H1 (cell line): ENCODE measurements around the gene ARF3. TPM values are rescaled to one million over a fixed set of nuclear protein-coding genes. Genes with fewer than 3 reads are reported as not detected.
A peak's percentile ranks its signal among the peaks of the same experiment; 100 is the strongest.

Experiments
- CTCF ChIA-PET: fragments of 300-600 bp; sonication (Branson Sonifier 250); formaldehyde crosslinking; loops from one replicate; lab custom pipeline; 2021; ENCODE audit not compliant: partially characterized antibody; lab: Charles Lee
- POLR2A ChIA-PET: fragments of 300-600 bp; sonication (Branson Sonifier 250); formaldehyde crosslinking; loops from one replicate; lab custom pipeline; 2021; ENCODE audit warnings: inconsistent platforms; ENCODE audit not compliant: partially characterized antibody; lab: Charles Lee
- DNase-seq, 2 experiments: peaks; one replicate each; pipeline versions ENCODE4 v3.0.0 to v3.0.0-alpha.2; 2010 to 2022; ENCODE audit warnings: low spot score in 2 of 2, low read depth in 1 of 2, mixed read lengths in 1 of 2
- FAIRE-seq: peaks from 2 replicates; lab custom pipeline; 2011; peaks lifted over from hg19 to GRCh38; lab: Jason Lieb, UNC
- H2AFZ ChIP-seq: 2 replicates; pipeline ENCODE4 v1.8.1; 2012; ENCODE audit warnings: low read length, inconsistent platforms
- H2AK5ac ChIP-seq: 2 replicates; pipeline ENCODE4 v1.6.1; 2013; ENCODE audit warnings: low read depth, low read length
- H2BK120ac ChIP-seq: replicated peaks from 2 replicates; pipeline ENCODE3; 2013; ENCODE audit warnings: low read depth, low read length, inconsistent platforms
- H2BK12ac ChIP-seq: 2 replicates; pipeline ENCODE4 v1.6.1; 2013; ENCODE audit warnings: low read depth, low read length
- H2BK15ac ChIP-seq: 2 replicates; pipeline ENCODE4 v1.6.1; 2013; ENCODE audit warnings: low read length
- H2BK20ac ChIP-seq: 2 replicates; pipeline ENCODE4 v1.6.1; 2013; ENCODE audit warnings: low read length
- H2BK5ac ChIP-seq: 2 replicates; pipeline ENCODE4 v1.6.1; 2013; ENCODE audit warnings: low read depth, low read length
- H3K14ac ChIP-seq: 2 replicates; pipeline ENCODE4 v1.6.1; 2013; ENCODE audit warnings: inconsistent platforms; ENCODE audit not compliant: insufficient read length
- H3K18ac ChIP-seq: 2 replicates; pipeline ENCODE4 v1.6.1; 2013; ENCODE audit warnings: low read length; ENCODE audit errors: extremely low read depth
- H3K23ac ChIP-seq: 2 replicates; pipeline ENCODE4 v1.6.1; 2013; ENCODE audit warnings: inconsistent platforms; ENCODE audit not compliant: insufficient read length
- H3K23me2 ChIP-seq: 2 replicates; pipeline ENCODE4 v1.6.1; 2013; ENCODE audit warnings: low read depth, low read length
- H3K27ac ChIP-seq: 2 replicates; pipeline ENCODE4 v1.6.1; 2011; ENCODE audit warnings: low read depth, low read length, inconsistent platforms
- H3K27me3 ChIP-seq, 4 experiments: replicated peaks in 1 of 4; 1 replicate in 1 of 4; 2 replicates in 3 of 4; pipeline versions ENCODE4 v1.6.1 to v1.8.1; 2011 to 2013; ENCODE audit warnings: low read length in 3 of 4, mild to moderate bottlenecking in 3 of 4, inconsistent platforms in 2 of 4, mixed read lengths in 2 of 4, moderate library complexity in 1 of 4; ENCODE audit not compliant: control insufficient read depth in 3 of 4, insufficient read depth in 3 of 4; ENCODE audit errors: extremely low read depth in 1 of 4
- H3K36me3 ChIP-seq, 4 experiments: 2 replicates each; pipeline versions ENCODE4 v1.6.1 to v1.8.1; 2011 to 2013; ENCODE audit warnings: mild to moderate bottlenecking in 4 of 4, low read length in 3 of 4, moderate library complexity in 2 of 4, control low read depth in 1 of 4, inconsistent platforms in 1 of 4; ENCODE audit not compliant: insufficient read depth in 4 of 4, control insufficient read depth in 2 of 4
- H3K4ac ChIP-seq: replicated peaks from 2 replicates; pipeline ENCODE3; 2013; ENCODE audit warnings: low read length, low read depth, mixed read lengths, inconsistent platforms; ENCODE audit not compliant: insufficient read length
- H3K4me1 ChIP-seq, 4 experiments: replicated peaks in 1 of 4; 1 replicate in 1 of 4; 2 replicates in 3 of 4; pipeline versions ENCODE4 v1.6.1 to v1.8.1; 2011 to 2013; ENCODE audit warnings: low read length in 3 of 4, inconsistent platforms in 2 of 4, mixed read lengths in 1 of 4; ENCODE audit not compliant: insufficient read depth in 4 of 4, control insufficient read depth in 3 of 4
- H3K4me2 ChIP-seq, 2 experiments: 2 replicates each; pipeline versions ENCODE4 v1.6.1 to v1.8.1; 2011 to 2013; ENCODE audit warnings: low read depth in 2 of 2, low read length in 2 of 2, control low read depth in 1 of 2, inconsistent platforms in 1 of 2, mild to moderate bottlenecking in 1 of 2; ENCODE audit not compliant: insufficient read depth in 1 of 2
- H3K4me3 ChIP-seq, 4 experiments: fragments of 200-600, 300-600 bp in 1 of 4; sonication (generic), shearing (Covaris generic), sonication (Bioruptor Twin) in 1 of 4; 2 replicates each; pipeline versions ENCODE4 v1.5.1 to v1.8.1; 2011 to 2016; ENCODE audit warnings: low read length in 4 of 4, low read depth in 3 of 4, control low read depth in 2 of 4, inconsistent platforms in 2 of 4, mild to moderate bottlenecking in 2 of 4, mixed read lengths in 1 of 4, moderate library complexity in 1 of 4; ENCODE audit not compliant: insufficient read depth in 2 of 4; ENCODE audit errors: extremely low read depth in 1 of 4
- H3K56ac ChIP-seq: replicated peaks from 2 replicates; pipeline ENCODE3; 2013; ENCODE audit warnings: low read depth, mild to moderate bottlenecking, mixed read lengths, low read length, inconsistent platforms; ENCODE audit not compliant: insufficient read length
- H3K79me1 ChIP-seq: 2 replicates; pipeline ENCODE4 v1.6.1; 2013; ENCODE audit warnings: low read depth, low read length, control low read depth
- H3K79me2 ChIP-seq, 2 experiments: 2 replicates each; pipeline versions ENCODE4 v1.6.1 to v1.8.1; 2012 to 2013; ENCODE audit warnings: low read length in 2 of 2, mild to moderate bottlenecking in 2 of 2, inconsistent platforms in 1 of 2; ENCODE audit not compliant: insufficient read depth in 2 of 2, control insufficient read depth in 1 of 2
- H3K9ac ChIP-seq, 4 experiments: replicated peaks in 1 of 4; 1 replicate in 1 of 4; 2 replicates in 3 of 4; pipeline versions ENCODE4 v1.6.1 to v1.8.1; 2011 to 2013; ENCODE audit warnings: low read depth in 3 of 4, low read length in 3 of 4, control low read depth in 2 of 4, mild to moderate bottlenecking in 2 of 4, moderate library complexity in 2 of 4, inconsistent platforms in 1 of 4; ENCODE audit errors: extremely low read depth in 1 of 4
- H3K9me3 ChIP-seq, 2 experiments: 2 replicates each; pipeline versions ENCODE4 v1.6.1 to v1.8.1; 2012 to 2013; ENCODE audit warnings: mild to moderate bottlenecking in 2 of 2, moderate library complexity in 2 of 2, control low read depth in 1 of 2, inconsistent platforms in 1 of 2, low read depth in 1 of 2, low read length in 1 of 2, mixed read lengths in 1 of 2; ENCODE audit not compliant: insufficient read depth in 2 of 2
- H4K20me1 ChIP-seq, 2 experiments: replicated peaks in 1 of 2; 2 replicates each; pipeline versions ENCODE3 to v1.8.1; 2011 to 2013; ENCODE audit warnings: inconsistent platforms in 2 of 2, low read length in 2 of 2, mild to moderate bottlenecking in 1 of 2; ENCODE audit not compliant: insufficient read depth in 2 of 2, control insufficient read depth in 1 of 2
- H4K5ac ChIP-seq: 2 replicates; pipeline ENCODE4 v1.6.1; 2013; ENCODE audit warnings: low read length, low read depth, mixed read lengths, inconsistent platforms; ENCODE audit not compliant: insufficient read length
- H4K8ac ChIP-seq: 2 replicates; pipeline ENCODE4 v1.8.0; 2013; ENCODE audit warnings: mild to moderate bottlenecking, moderate library complexity, low read length, inconsistent platforms; ENCODE audit not compliant: insufficient read depth; ENCODE audit errors: extremely low read depth
- H4K91ac ChIP-seq: replicated peaks from 2 replicates; pipeline ENCODE3; 2013; ENCODE audit warnings: low read length, mixed read lengths, inconsistent platforms; ENCODE audit not compliant: insufficient read length
- EZH2 ChIP-seq: fragments of 200-600 bp; sonication (generic); IDR thresholded peaks from 2 replicates; pipeline ENCODE4 v1.7.1; 2012; ENCODE audit warnings: low read depth, mild to moderate bottlenecking, moderate library complexity, low read length, inconsistent platforms; ENCODE audit not compliant: severe bottlenecking
- ZNF274 ChIP-seq: IDR thresholded peaks from 2 replicates; pipeline ENCODE4 v1.7.0; 2012; ENCODE audit warnings: low read length, borderline replicate concordance; ENCODE audit errors: extremely low read depth
- WGBS, 2 experiments: shearing (Covaris generic) in 1 of 2; methylation state at CpG; one replicate each; pipeline versions ENCODE4 v1.1.6 to v1.1.7; 2013 to 2015; ENCODE audit warnings: low lambda C conversion rate in 2 of 2, mixed read lengths in 2 of 2, inconsistent platforms in 1 of 2, low coverage in 1 of 2, missing lambda C conversion rate in 1 of 2; ENCODE audit not compliant: insufficient replicate concordance in 2 of 2, insufficient coverage in 1 of 2, insufficient read length in 1 of 2; ENCODE audit errors: extremely low coverage in 1 of 2, missing lambda C conversion rate in 1 of 2; 5-methylcytosine and 5-hydroxymethylcytosine counted together
- polyA plus RNA-seq, 7 experiments: library from polyadenylated mRNA; depleted of rRNA in 3 of 7; stranded (reverse) in 5 of 7; unstranded in 2 of 7; fragments of >200 nt in 5 of 7; fragments of 200-250 nt in 2 of 7; gene quantifications; 1 replicate in 5 of 7; 2 replicates in 1 of 7; 4 replicates in 1 of 7; pipeline versions ENCODE4 v1.2.1 to v1.2.3, GENCODE V29; 2011 to 2013; ENCODE audit warnings: missing spikeins in 2 of 7, mixed read lengths in 2 of 7
- total RNA-seq: library from RNA; stranded (reverse); fragmentation: NEBNext Ultra II Directional; extraction: Animal tissue kit (Norgen Biotek cat#: 25700); gene quantifications from 2 replicates; pipeline ENCODE4 v1.2.1, GENCODE V29; 2021

Gene ARF3
- total and polyA plus RNA-seq, 2 of the 8 experiments (the other 6 are each of a cell fraction or from before 2014, with no cell fraction given) = 231 to 250 TPM

DNA sequence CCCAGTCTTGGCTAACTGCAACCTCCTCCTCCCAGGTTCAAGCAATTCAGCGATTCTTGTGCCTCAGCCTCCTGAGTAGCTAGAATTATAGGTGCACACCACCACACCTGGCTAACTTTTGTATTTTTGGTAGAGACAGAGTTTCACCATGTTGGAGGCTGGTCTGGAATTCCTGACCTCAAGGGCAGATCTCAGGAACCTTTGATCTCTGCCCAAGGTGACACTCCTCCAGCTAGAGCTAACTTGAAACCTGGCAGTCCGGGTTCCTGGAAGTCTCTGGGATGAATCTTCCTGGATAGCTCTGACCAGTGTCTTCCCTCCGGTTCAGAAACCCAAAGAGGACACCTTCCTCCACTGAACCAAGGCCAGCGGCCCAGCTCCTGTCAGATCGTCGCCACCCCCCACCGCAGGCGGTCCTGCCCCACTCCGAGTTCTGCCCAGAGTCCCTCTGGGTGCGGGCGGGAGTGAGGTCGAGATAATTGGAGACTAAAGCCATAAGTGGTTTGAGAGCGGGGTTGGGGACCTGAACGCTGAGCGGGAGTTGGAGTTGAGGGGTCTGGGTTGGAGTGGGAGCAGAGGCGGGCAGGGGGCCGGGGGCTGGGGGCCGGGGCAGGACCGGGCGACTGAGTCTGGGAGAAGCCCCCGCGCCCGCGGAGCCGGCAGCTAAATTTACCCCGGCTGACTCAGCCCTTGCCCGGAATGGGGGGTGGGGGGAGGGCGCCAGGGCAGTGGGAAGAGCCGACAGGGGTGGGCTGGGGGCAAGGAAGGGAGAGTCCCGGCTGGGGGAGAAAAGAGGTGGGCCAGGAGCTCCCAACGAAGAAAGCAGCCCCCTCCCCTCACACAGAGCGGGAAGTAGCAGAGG, 37.2 kb upstream of the ARF3 start:
- H4K8ac ChIP-seq = no peak overlapping the region
- 45% methylated on average over 16 of the region's 32 CpGs; no CpG with 5 or more reads in 1 of the 2 experiments for WGBS, 2 experiments
- no peak overlapping the region for H2BK15ac ChIP-seq
- no peak overlapping the region for H2BK5ac ChIP-seq
- no peak overlapping the region for H3K4ac ChIP-seq
- no peaks in the 10 kb centered on the region; a peak in 1 of 8 replicates for H3K36me3 ChIP-seq
- no peak overlapping the region for H4K91ac ChIP-seq
- H2BK20ac ChIP-seq = no peak overlapping the region
- H3K79me2 ChIP-seq = no peaks in the 10 kb centered on the region
- peaks cover 45 to 66% (median 62%) of the 10 kb centered on the region in 4 experiments for H3K27me3 ChIP-seq
- DNase-seq (no peak), FAIRE-seq (no peak)
- no peak overlapping the region for H2AK5ac ChIP-seq
- H3K27ac ChIP-seq = no peak overlapping the region
- no peaks in the 10 kb centered on the region for H4K20me1 ChIP-seq
- no peak overlapping the region for H2AFZ ChIP-seq
- no peaks in the 10 kb centered on the region for H3K79me1 ChIP-seq
- H3K23ac ChIP-seq = no peak overlapping the region
- peak overlapping the region in 1 of 4 experiments; percentile 40; a peak in 2 of 8 replicates for H3K4me3 ChIP-seq
- H3K18ac ChIP-seq = no peak overlapping the region
- no peak overlapping the region for H2BK120ac ChIP-seq
- H4K5ac ChIP-seq = no peak overlapping the region
- ChIA-PET CTCF (interaction anchor here (0.6 to 31.7 kb wide), 17 partner anchors 18 to 350 kb away, joined by 3 to 1336 read pairs (median 4); partner anchors contain the start of genes ARF3, DDX23, PRKAG1 and WNT1), POLR2A (interaction anchor here (1.0 to 4.0 kb wide), 4 partner anchors 11 to 75 kb away, joined by 3 to 18 read pairs (median 5); partner anchors contain the start of genes ARF3 and RHEBL1)
- H3K56ac ChIP-seq = no peak overlapping the region
- H3K4me1 ChIP-seq = peaks cover 5 to 23% (median 10%) of the 10 kb centered on the region in 4 experiments; a peak in 6 of 7 replicates
- no peak overlapping the region for H3K9ac ChIP-seq
- H3K23me2 ChIP-seq = peaks cover 17% of the 10 kb centered on the region; the same call in 1 of the 2 replicates
- TF ChIP-seq ZNF274 = no peak
- peak; percentile 39 for TF ChIP-seq EZH2
- no peak overlapping the region for H2BK12ac ChIP-seq
- H3K14ac ChIP-seq = no peak overlapping the region
- H3K4me2 ChIP-seq = peak overlapping the region; percentile 3 to 40
- no peaks in the 10 kb centered on the region for H3K9me3 ChIP-seq
